ENCODE measurements around the gene PIK3R3. TPM values are rescaled to one million over a fixed set of nuclear protein-coding genes. Genes with fewer than 3 reads are reported as not detected.

PIK3R3 gene
- total RNA-seq, 2 donors from 2014 or later: 18.4 to 19.0 TPM

DNA sequence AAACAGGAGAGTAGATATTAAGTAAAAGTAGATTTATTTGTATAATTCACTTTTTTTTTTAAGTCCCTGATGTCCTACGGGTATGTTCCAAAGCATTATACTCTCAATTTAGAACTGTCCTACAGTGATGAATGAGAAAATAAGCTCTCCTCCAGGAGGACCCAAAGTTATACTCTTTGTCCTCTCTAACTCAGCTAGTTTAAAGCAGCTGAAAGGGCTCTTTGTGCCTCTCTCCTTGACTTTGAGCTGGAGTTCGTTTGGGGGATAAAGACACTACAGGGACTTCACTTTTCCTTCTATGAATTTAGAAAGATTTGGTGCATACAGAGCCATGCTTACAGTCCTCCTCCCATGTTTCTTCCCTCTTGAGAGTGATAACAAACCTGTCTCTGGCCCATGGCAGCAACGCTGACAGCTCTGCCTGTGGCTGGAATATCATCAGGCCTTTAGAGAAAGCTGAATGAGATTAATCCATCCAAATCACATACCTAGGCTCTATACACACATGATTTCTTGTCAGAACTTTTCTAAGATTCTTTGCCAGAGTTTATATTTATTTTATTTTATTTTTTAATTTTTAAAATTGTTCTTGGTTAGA, 134.3 kb downstream of the PIK3R3 start:
- Mint-ChIP-seq H3K4me1 (peaks cover 17% of the 10 kb centered on the region), H3K36me3 (ENCODE audit: low read depth) (peaks cover 20% of the 10 kb centered on the region), H3K9me3 (no peaks in the 10 kb centered on the region), H3K27ac (no peak overlapping the region), H3K4me3 (no peak overlapping the region), H3K27me3 (ENCODE audit: insufficient read depth) (no peaks in the 10 kb centered on the region)
- TF ChIP-seq, protein P1, sequence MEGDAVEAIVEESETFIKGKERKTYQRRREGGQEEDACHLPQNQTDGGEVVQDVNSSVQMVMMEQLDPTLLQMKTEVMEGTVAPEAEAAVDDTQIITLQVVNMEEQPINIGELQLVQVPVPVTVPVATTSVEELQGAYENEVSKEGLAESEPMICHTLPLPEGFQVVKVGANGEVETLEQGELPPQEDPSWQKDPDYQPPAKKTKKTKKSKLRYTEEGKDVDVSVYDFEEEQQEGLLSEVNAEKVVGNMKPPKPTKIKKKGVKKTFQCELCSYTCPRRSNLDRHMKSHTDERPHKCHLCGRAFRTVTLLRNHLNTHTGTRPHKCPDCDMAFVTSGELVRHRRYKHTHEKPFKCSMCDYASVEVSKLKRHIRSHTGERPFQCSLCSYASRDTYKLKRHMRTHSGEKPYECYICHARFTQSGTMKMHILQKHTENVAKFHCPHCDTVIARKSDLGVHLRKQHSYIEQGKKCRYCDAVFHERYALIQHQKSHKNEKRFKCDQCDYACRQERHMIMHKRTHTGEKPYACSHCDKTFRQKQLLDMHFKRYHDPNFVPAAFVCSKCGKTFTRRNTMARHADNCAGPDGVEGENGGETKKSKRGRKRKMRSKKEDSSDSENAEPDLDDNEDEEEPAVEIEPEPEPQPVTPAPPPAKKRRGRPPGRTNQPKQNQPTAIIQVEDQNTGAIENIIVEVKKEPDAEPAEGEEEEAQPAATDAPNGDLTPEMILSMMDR (conservative IDR thresholded peaks at IDR 0.05): no peak
- H3K27me3 ChIP-seq (ENCODE audit: control insufficient read depth, insufficient read depth, low read length, poor library complexity, severe bottlenecking): no peaks in the 10 kb centered on the region
- peaks cover 25% of the 10 kb centered on the region for H3K36me3 ChIP-seq (ENCODE audit: control insufficient read depth, insufficient read depth, low read length)
- H3K9me3 ChIP-seq (ENCODE audit: control insufficient read depth, low read length): no peaks in the 10 kb centered on the region
- WGBS, 2 experiments (ENCODE audit: insufficient coverage in 1 of 2, insufficient read length in 1 of 2): 88% methylated on average over 3 of the region's 3 CpGs; no CpG with 5 or more reads in 1 of the 2 experiments
- no peak for DNase-seq
- no peak overlapping the region for H3K27ac ChIP-seq (ENCODE audit: low read depth, low read length)
- no peak overlapping the region for H3K9ac ChIP-seq (ENCODE audit: extremely low read depth, low read length, poor library complexity, severe bottlenecking)
- H3K4me1 ChIP-seq (ENCODE audit: control insufficient read depth, insufficient read depth, low read length): no peaks in the 10 kb centered on the region
- no peak overlapping the region for H3K4me3 ChIP-seq (ENCODE audit: low read length)

DNA sequence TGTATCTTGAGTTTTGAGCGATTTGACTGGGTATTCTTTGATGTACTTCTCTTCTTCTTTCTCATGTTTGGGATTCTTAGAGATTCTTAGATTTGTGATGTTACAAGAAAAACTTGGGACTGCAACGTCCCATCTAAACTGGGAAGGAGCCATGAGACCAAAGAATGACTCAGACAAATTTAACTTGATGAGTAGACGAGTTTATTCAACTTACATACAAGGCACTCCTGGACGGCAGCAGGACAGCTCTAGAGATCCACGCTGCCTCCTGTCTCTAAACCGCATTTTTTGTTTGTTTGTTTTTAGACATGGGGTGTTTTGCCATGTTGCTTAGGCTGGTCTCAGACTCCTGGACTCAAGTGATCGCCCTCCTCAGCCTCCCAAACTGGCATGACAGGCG, 137.1 kb downstream of the PIK3R3 start:
- Mint-ChIP-seq H3K4me1 (peaks cover 13% of the 10 kb centered on the region), H3K36me3 (ENCODE audit: low read depth) (peaks cover 30% of the 10 kb centered on the region), H3K4me3 (no peak overlapping the region), H3K27ac (no peak overlapping the region), H3K27me3 (ENCODE audit: insufficient read depth) (no peaks in the 10 kb centered on the region), H3K9me3 (peaks cover 18% of the 10 kb centered on the region)
- H3K36me3 ChIP-seq (ENCODE audit: control insufficient read depth, insufficient read depth, low read length): peaks cover 12% of the 10 kb centered on the region
- H3K4me3 ChIP-seq (ENCODE audit: low read length): no peak overlapping the region
- no peaks in the 10 kb centered on the region for H3K27me3 ChIP-seq (ENCODE audit: control insufficient read depth, insufficient read depth, low read length, poor library complexity, severe bottlenecking)
- peaks cover 20% of the 10 kb centered on the region for H3K9me3 ChIP-seq (ENCODE audit: control insufficient read depth, low read length)
- TF ChIP-seq, protein P1 (conservative IDR thresholded peaks at IDR 0.05): no peak
- H3K9ac ChIP-seq (ENCODE audit: extremely low read depth, low read length, poor library complexity, severe bottlenecking): no peak overlapping the region
- DNase-seq: no peak
- 89 to 94% methylated on average over 6 to 8 of the region's 8 CpGs for WGBS, 2 experiments (ENCODE audit: insufficient coverage in 1 of 2, insufficient read length in 1 of 2)
- no peak overlapping the region for H3K27ac ChIP-seq (ENCODE audit: low read depth, low read length)
- no peaks in the 10 kb centered on the region for H3K4me1 ChIP-seq (ENCODE audit: control insufficient read depth, insufficient read depth, low read length)

DNA sequence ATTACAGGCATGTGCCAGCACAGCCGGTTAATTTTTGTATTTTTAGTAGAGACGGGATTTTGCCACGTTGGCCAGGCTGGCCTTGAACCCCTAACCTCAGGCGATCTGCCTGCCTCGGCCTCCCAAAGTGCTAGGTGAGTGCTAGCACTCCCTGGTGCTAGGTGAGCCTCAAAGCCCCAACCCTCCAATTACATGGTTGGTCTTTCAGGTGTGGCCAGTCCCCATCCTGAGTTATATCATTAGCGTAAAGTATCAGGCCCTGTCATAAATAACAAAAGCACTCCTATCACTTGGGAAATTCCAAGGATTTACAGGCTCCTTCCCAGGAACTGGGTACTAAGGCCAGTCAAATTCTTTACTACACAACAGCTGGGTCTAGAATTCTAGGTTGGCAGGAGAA, 138.0 kb downstream of the PIK3R3 start:
- H3K4me1 Mint-ChIP-seq: peaks cover 13% of the 10 kb centered on the region
- H3K4me3 ChIP-seq (ENCODE audit: low read length): no peak overlapping the region
- H3K27ac Mint-ChIP-seq: no peak overlapping the region
- H3K27me3 Mint-ChIP-seq (ENCODE audit: insufficient read depth): no peaks in the 10 kb centered on the region
- H3K9me3 Mint-ChIP-seq: peaks cover 21% of the 10 kb centered on the region
- no peak overlapping the region for H3K27ac ChIP-seq (ENCODE audit: low read depth, low read length)
- DNase-seq: peak; percentile 64
- TF ChIP-seq, protein P1 (conservative IDR thresholded peaks at IDR 0.05): no peak
- H3K9ac ChIP-seq (ENCODE audit: extremely low read depth, low read length, poor library complexity, severe bottlenecking): no peak overlapping the region
- no peak overlapping the region for H3K4me3 Mint-ChIP-seq
- H3K9me3 ChIP-seq (ENCODE audit: control insufficient read depth, low read length): peaks cover 26% of the 10 kb centered on the region
- no peaks in the 10 kb centered on the region for H3K4me1 ChIP-seq (ENCODE audit: control insufficient read depth, insufficient read depth, low read length)
- WGBS, 2 experiments (ENCODE audit: insufficient coverage in 1 of 2, insufficient read length in 1 of 2): 92 to 94% methylated on average over 6 of the region's 6 CpGs
- peaks cover 6% of the 10 kb centered on the region for H3K36me3 ChIP-seq (ENCODE audit: control insufficient read depth, insufficient read depth, low read length)
- no peaks in the 10 kb centered on the region for H3K27me3 ChIP-seq (ENCODE audit: control insufficient read depth, insufficient read depth, low read length, poor library complexity, severe bottlenecking)
- H3K36me3 Mint-ChIP-seq (ENCODE audit: low read depth): peaks cover 26% of the 10 kb centered on the region

Other genes starting within 250 kb of the PIK3R3 start
- gene TSPAN1, start 42.5 kb upstream of the PIK3R3 start, total RNA-seq: not detected
- gene P3R3URF, start 43.9 kb upstream of the PIK3R3 start, total RNA-seq: not detected
- gene POMGNT1, start 65.8 kb upstream of the PIK3R3 start, total RNA-seq: 100 to 1,000 TPM; 101 TPM
- gene LURAP1, start 70.7 kb upstream of the PIK3R3 start, total RNA-seq: 1 to 10 TPM; 3.5 to 6.0 TPM
- 10 to 100 TPM; 38.6 to 58.3 TPM for gene RAD54L, start 115.1 kb upstream of the PIK3R3 start, total RNA-seq
- 10 to 100 TPM; 74.2 to 88.9 TPM for gene LRRC41, start 171.0 kb upstream of the PIK3R3 start, total RNA-seq
- 100 to 1,000 TPM; 375 to 400 TPM for gene UQCRH, start 171.1 kb upstream of the PIK3R3 start, total RNA-seq
- 10 to 100 TPM; 16.3 to 19.0 TPM for gene NSUN4, start 208.2 kb upstream of the PIK3R3 start, total RNA-seq